ENCODE measurements around the gene TFB1M.
"Not testable (repeated sequence)": the region's sequence is repeated elsewhere in the genome, so short reads cannot be mapped to it uniquely, and the experiment has no call there.

TFB1M gene

GRCh38 chr6:155221086-155221485, 93.2 kb downstream of the TFB1M start:
- H3K4me3 ChIP-seq (replicated peaks; ENCODE audit: low read depth, low read length), result no peak overlapping the region
- no peak for TF ChIP-seq CTCF (IDR thresholded peaks at IDR 0.05; ENCODE audit: low read depth, low read length, missing control alignments)
- DNase-seq (ENCODE audit: extremely low read depth, low read depth), result no peak

GRCh38 chr6:155219858-155220301, 94.4 kb downstream of the TFB1M start:
- DNase-seq (ENCODE audit: extremely low read depth, low read depth), result no peak
- no peak overlapping the region for H3K4me3 ChIP-seq (replicated peaks; ENCODE audit: low read depth, low read length)
- no peak for TF ChIP-seq CTCF (IDR thresholded peaks at IDR 0.05; ENCODE audit: low read depth, low read length, missing control alignments)

GRCh38 chr6:155219299-155219698, 95.0 kb downstream of the TFB1M start:
- DNase-seq (ENCODE audit: extremely low read depth, low read depth), result no peak
- no peak overlapping the region for H3K4me3 ChIP-seq (replicated peaks; ENCODE audit: low read depth, low read length)
- no peak for TF ChIP-seq CTCF (IDR thresholded peaks at IDR 0.05; ENCODE audit: low read depth, low read length, missing control alignments)

GRCh38 chr6:155218711-155219110, 95.6 kb downstream of the TFB1M start:
- not testable (repeated sequence) for H3K4me3 ChIP-seq (replicated peaks; ENCODE audit: low read depth, low read length); DNase-seq (ENCODE audit: extremely low read depth, low read depth)

GRCh38 chr6:155216312-155217046, 97.8 kb downstream of the TFB1M start:
- no peak for TF ChIP-seq CTCF (IDR thresholded peaks at IDR 0.05; ENCODE audit: low read depth, low read length, missing control alignments)
- no peak for DNase-seq (ENCODE audit: extremely low read depth, low read depth)
- H3K4me3 ChIP-seq (replicated peaks; ENCODE audit: low read depth, low read length), result no peak overlapping the region

- no peak overlapping the region for H3K4me3 ChIP-seq (replicated peaks; ENCODE audit: low read depth, low read length)
- no peak for DNase-seq (ENCODE audit: extremely low read depth, low read depth)
- TF ChIP-seq CTCF (IDR thresholded peaks at IDR 0.05; ENCODE audit: low read depth, low read length, missing control alignments), result no peak
These were observed 98.4 kb downstream of the TFB1M start for GRCh38 chr6:155215906-155216305.

- no peak overlapping the region for H3K4me3 ChIP-seq (replicated peaks; ENCODE audit: low read depth, low read length)
These were observed 100.5 kb downstream of the TFB1M start for GRCh38 chr6:155213611-155214372.

More at GRCh38 chr6:155213611-155214372, 100.5 kb downstream of the TFB1M start:
- no peak for DNase-seq (ENCODE audit: extremely low read depth, low read depth)
- no peak for TF ChIP-seq CTCF (IDR thresholded peaks at IDR 0.05; ENCODE audit: low read depth, low read length, missing control alignments)

Measured in HFF-Myc (cell line).